ENCODE measurements around the gene GPRC5C. TPM values are rescaled to one million over a fixed set of nuclear protein-coding genes. Genes with fewer than 3 reads are reported as not detected.

GPRC5C gene
- total and polyA plus RNA-seq, 2 of the 13 experiments (the other 11 are each of a cell fraction or from before 2014, with no cell fraction given): 85.6 to 300 TPM

GRCh38 chr17:74454197-74455024 lies 22.5 kb downstream of the GPRC5C start (continued):
- TF ChIP-seq, protein P1, sequence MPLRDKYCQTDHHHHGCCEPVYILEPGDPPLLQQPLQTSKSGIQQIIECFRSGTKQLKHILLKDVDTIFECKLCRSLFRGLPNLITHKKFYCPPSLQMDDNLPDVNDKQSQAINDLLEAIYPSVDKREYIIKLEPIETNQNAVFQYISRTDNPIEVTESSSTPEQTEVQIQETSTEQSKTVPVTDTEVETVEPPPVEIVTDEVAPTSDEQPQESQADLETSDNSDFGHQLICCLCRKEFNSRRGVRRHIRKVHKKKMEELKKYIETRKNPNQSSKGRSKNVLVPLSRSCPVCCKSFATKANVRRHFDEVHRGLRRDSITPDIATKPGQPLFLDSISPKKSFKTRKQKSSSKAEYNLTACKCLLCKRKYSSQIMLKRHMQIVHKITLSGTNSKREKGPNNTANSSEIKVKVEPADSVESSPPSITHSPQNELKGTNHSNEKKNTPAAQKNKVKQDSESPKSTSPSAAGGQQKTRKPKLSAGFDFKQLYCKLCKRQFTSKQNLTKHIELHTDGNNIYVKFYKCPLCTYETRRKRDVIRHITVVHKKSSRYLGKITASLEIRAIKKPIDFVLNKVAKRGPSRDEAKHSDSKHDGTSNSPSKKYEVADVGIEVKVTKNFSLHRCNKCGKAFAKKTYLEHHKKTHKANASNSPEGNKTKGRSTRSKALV (CRISPR knock-in tag; IDR thresholded peaks at IDR 0.05): peak; percentile 79; the same call in 1 of the 2 replicates
- no peak for TF ChIP-seq ZNF646 (CRISPR knock-in tag; IDR thresholded peaks at IDR 0.05)
- no peak for TF ChIP-seq ZNF546 (CRISPR knock-in tag; conservative IDR thresholded peaks at IDR 0.05)
- TF ChIP-seq SATB2 (CRISPR knock-in tag; IDR thresholded peaks at IDR 0.05): no peak
- TF ChIP-seq, protein P2, sequence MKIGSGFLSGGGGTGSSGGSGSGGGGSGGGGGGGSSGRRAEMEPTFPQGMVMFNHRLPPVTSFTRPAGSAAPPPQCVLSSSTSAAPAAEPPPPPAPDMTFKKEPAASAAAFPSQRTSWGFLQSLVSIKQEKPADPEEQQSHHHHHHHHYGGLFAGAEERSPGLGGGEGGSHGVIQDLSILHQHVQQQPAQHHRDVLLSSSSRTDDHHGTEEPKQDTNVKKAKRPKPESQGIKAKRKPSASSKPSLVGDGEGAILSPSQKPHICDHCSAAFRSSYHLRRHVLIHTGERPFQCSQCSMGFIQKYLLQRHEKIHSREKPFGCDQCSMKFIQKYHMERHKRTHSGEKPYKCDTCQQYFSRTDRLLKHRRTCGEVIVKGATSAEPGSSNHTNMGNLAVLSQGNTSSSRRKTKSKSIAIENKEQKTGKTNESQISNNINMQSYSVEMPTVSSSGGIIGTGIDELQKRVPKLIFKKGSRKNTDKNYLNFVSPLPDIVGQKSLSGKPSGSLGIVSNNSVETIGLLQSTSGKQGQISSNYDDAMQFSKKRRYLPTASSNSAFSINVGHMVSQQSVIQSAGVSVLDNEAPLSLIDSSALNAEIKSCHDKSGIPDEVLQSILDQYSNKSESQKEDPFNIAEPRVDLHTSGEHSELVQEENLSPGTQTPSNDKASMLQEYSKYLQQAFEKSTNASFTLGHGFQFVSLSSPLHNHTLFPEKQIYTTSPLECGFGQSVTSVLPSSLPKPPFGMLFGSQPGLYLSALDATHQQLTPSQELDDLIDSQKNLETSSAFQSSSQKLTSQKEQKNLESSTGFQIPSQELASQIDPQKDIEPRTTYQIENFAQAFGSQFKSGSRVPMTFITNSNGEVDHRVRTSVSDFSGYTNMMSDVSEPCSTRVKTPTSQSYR (CRISPR knock-in tag; IDR thresholded peaks at IDR 0.05; ENCODE audit: borderline replicate concordance): peak; percentile 61; the same call in 1 of the 2 replicates
- TF ChIP-seq, protein P3, sequence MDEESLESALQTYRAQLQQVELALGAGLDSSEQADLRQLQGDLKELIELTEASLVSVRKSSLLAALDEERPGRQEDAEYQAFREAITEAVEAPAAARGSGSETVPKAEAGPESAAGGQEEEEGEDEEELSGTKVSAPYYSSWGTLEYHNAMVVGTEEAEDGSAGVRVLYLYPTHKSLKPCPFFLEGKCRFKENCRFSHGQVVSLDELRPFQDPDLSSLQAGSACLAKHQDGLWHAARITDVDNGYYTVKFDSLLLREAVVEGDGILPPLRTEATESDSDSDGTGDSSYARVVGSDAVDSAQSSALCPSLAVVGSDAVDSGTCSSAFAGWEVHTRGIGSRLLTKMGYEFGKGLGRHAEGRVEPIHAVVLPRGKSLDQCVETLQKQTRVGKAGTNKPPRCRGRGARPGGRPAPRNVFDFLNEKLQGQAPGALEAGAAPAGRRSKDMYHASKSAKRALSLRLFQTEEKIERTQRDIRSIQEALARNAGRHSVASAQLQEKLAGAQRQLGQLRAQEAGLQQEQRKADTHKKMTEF (CRISPR knock-in tag; IDR thresholded peaks at IDR 0.05): no peak; the same call in 1 of the 2 replicates
- no peak for TF ChIP-seq MTA3 (CRISPR knock-in tag; IDR thresholded peaks at IDR 0.05)
- TF ChIP-seq ZNF260 (CRISPR knock-in tag; IDR thresholded peaks at IDR 0.05; ENCODE audit: borderline replicate concordance, low read depth): no peak
- TF ChIP-seq, protein P4, sequence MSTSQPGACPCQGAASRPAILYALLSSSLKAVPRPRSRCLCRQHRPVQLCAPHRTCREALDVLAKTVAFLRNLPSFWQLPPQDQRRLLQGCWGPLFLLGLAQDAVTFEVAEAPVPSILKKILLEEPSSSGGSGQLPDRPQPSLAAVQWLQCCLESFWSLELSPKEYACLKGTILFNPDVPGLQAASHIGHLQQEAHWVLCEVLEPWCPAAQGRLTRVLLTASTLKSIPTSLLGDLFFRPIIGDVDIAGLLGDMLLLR (CRISPR knock-in tag; IDR thresholded peaks at IDR 0.05): 0 out of 2 replicates have a peak, but pooled peaks have one; percentile 49

Measured in HepG2 (cell line).